Colonic mucosa (tissue), 4 donors: ENCODE results near the gene DXO. TPM values are rescaled to one million over a fixed set of nuclear protein-coding genes. Genes with fewer than 3 reads are reported as not detected.
"Not testable (repeated sequence)": the region's sequence is repeated elsewhere in the genome, so short reads cannot be mapped to it uniquely, and the experiment has no call there.

Experiments used
- DNase-seq: peaks from one replicate; pipeline ENCODE4 v3.0.0-alpha.2; 2020
- H3K27ac ChIP-seq: fragments of 200-600 bp; one replicate; pipeline ENCODE4 v1.8.0; 2021
- H3K27me3 ChIP-seq: fragments of 200-600 bp; one replicate; pipeline ENCODE4 v1.8.0; 2021
- H3K36me3 ChIP-seq: fragments of 200-600 bp; one replicate; pipeline ENCODE4 v1.8.0; 2021
- H3K4me1 ChIP-seq: fragments of 200-600 bp; one replicate; pipeline ENCODE4 v1.8.0; 2021; ENCODE audit warnings: mild to moderate bottlenecking
- H3K4me3 ChIP-seq: fragments of 200-600 bp; one replicate; pipeline ENCODE4 v1.8.0; 2021
- H3K9ac ChIP-seq, 2 donors: one replicate each; pipeline ENCODE4 v1.7.0; 2013; ENCODE audit warnings: control low read depth in 2 of 2, low read depth in 2 of 2, low read length in 2 of 2
- H3K9me3 ChIP-seq: fragments of 200-600 bp; one replicate; pipeline ENCODE4 v1.8.0; 2021
- intact Hi-C: fragments of 100-400 bp; cut with DNase I; formaldehyde crosslinking; loops from one replicate; pipeline ENCODE4 v1.14.1; 2022
- total RNA-seq, 2 donors: library from RNA; stranded (reverse); fragmentation: NEBNext Ultra II Directional in 1 of 2; extraction: Animal tissue kit (Norgen Biotek cat#: 25700) in 1 of 2; gene quantifications; one replicate each; pipeline ENCODE4 v1.2.1, GENCODE V29; 2021
- TF ChIP-seq, protein P1 (sequence below): fragments of 200-600 bp; IDR thresholded peaks from one replicate; pipeline ENCODE4 v1.8.0; 2022; ENCODE audit warnings: antibody characterized with exemption, mild to moderate bottlenecking
- donor health status: healthy.
- donor health status: DM: no; HTN: no; CAD: no.
- donor health status: DM: no; HTN: no; CAD: no.

DXO gene
- total RNA-seq, 2 donors from 2014 or later = 13.0 to 16.1 TPM

DNA sequence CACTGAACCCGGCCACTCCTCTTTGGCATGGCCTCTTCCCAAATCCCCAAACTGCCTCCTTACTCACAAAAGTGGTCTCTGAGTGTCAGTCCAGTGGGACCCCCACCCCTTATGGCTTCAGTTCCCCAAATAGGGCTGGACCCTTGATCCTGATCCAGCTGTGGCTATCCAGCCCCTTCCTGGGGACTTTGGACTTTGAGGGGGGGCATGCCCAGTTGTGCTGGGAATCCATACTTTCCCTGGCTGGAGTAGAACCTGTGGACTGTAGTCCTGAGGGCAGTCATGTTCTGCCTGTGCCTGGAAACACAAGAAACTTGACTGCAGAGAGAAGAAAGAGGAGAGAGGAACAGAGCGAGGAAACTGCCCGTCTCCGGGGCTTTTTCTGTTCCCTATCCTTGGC, 32.5 kb upstream of the DXO start:
- H3K4me3 ChIP-seq, H3K9ac ChIP-seq, H3K27ac ChIP-seq, H3K4me1 ChIP-seq, H3K9me3 ChIP-seq, DNase-seq, H3K36me3 ChIP-seq, intact Hi-C loops, H3K27me3 ChIP-seq: not testable (repeated sequence)

DNA sequence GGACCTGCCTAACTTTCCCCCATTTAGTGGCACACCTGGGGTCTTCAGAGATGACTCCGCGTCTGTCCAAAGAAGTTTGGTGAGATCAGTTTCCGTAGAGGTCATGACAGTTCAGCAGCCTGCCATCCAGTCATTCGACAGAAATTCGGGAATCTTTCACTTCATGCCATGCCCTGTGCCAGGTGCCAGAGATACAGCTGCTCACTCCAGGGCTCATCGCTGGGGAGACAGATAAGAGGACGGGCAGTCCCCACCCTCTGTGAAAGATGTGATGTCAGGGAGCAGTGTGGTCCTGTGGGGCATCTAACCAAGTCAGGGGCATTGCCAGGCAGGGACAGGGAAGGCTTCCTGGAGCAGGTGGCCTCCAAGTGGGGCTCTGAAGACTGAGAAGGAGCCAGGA, 31.4 kb upstream of the DXO start:
- H3K27me3 ChIP-seq, H3K36me3 ChIP-seq, H3K4me1 ChIP-seq, H3K9ac ChIP-seq, H3K4me3 ChIP-seq, H3K27ac ChIP-seq, intact Hi-C loops, DNase-seq, H3K9me3 ChIP-seq: not testable (repeated sequence)

DNA sequence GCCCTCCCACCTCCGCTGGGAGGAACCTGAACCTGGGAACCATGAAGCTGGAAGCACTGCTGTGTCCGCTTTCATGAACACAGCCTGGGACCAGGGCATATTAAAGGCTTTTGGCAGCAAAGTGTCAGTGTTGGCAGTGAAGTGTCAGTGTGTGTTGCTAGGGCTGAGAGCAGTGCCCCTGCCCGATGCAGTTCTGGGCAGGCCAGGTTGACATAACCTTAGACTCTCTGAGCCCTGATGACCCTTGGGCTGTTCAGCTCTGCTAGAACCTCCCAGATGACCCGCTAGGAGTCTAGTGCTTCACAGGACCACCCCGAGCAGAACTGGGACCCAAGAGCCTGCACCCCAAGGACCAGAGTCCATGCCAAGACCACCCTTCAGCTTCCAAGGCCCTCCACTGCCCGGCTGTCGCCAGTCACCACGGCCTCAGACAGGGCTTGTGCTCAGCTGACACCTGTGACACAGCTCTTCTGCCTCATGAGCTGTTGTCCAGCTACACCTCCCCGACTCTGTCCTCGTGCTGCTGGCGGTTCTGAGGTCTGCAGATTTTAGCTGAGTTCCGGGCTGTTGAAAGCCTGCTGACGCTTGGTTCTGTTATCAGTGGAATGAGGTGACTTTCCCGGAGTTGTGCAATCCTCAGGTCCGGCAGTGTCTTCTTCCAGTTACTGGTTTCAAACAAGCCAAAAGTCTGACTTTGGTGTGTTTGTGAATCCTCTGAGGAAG, 30.8 kb upstream of the DXO start:
- DNase-seq, H3K4me1 ChIP-seq, H3K27ac ChIP-seq, H3K27me3 ChIP-seq, intact Hi-C loops, H3K36me3 ChIP-seq, H3K4me3 ChIP-seq, H3K9ac ChIP-seq, H3K9me3 ChIP-seq: not testable (repeated sequence)

DNA sequence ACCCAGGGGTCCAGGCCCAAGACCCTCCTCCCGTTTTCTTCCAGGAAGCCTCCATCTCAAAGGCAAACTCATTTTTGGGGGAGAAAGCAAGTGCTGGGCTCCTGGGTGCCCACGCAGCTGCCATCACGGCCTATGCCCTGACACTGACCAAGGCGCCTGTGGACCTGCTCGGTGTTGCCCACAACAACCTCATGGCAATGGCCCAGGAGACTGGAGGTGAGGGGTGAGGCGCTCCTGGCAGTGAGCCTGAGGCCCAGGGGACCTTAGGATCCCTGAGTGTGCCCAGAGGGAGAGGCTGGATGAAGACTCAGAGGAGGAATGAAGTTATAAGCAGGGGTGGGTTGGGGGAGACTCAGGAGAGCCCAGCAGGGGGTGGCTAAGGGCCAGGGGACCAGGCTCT, 24.4 kb upstream of the DXO start:
- H3K36me3 ChIP-seq, DNase-seq, H3K9me3 ChIP-seq, H3K9ac ChIP-seq, H3K27ac ChIP-seq, H3K4me3 ChIP-seq, H3K27me3 ChIP-seq, intact Hi-C loops, H3K4me1 ChIP-seq: not testable (repeated sequence)

DNA sequence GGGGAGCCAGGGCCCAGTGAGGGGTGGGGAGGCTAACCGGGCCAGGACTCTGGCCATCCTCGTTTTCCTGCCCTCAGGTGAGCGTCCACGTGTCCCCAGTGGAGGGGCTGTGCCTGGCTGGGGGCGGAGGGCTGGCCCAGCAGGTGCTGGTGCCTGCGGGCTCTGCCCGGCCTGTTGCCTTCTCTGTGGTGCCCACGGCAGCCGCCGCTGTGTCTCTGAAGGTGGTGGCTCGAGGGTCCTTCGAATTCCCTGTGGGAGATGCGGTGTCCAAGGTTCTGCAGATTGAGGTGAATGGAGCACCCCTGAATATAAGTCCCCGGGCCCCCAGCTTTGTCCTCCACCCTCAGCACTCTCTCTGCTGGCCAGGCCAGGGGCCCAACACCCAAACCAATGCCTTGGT, 22.5 kb upstream of the DXO start:
- H3K9me3 ChIP-seq, H3K36me3 ChIP-seq, H3K27ac ChIP-seq, intact Hi-C loops, H3K4me3 ChIP-seq, DNase-seq, H3K9ac ChIP-seq, H3K27me3 ChIP-seq, H3K4me1 ChIP-seq: not testable (repeated sequence)

DNA sequence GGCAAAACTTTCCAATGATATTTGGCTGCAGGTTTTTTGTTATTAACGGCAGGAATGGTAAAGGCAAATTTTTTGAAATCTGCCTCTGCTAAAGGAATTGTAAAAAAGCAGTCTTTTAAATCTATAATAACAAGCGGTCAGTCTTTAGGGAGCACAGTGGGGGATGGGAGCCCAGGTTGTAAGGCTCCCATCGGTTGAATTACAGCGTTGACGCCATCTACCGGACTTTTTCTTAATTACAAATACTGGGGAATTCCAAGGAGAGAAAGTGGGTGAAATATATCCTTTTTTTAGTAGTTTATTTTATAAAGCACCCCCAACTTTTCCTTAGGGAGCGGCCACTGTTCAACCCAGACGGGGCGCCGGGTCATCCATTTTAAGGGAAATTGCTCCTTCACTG, 17.4 kb upstream of the DXO start:
- DNase-seq, intact Hi-C loops, H3K9ac ChIP-seq, H3K9me3 ChIP-seq, H3K36me3 ChIP-seq, H3K4me3 ChIP-seq, H3K4me1 ChIP-seq, H3K27me3 ChIP-seq, H3K27ac ChIP-seq: not testable (repeated sequence)

DNA sequence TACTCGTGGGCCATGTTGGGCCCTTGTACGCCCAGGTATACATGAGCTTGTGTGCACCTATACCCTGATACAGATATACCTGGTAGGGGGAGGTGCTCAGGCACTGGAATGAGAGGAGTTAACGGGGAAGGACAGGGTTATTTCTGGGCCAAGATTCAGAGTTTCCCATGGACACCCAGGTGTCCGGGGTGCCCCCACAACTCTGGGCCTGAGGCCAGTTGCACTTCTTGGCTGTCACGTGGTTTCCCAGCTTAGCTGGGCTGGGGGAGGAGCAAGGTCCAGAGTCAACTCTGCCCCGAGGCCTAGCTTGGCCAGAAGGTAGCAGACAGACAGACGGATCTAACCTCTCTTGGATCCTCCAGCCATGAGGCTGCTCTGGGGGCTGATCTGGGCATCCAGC, 9.8 kb upstream of the DXO start, which contains the start of gene C4A:
Gene C4A (plus strand): TSS at position 314 of the 400 bp plus-strand sequence. CDS start 51 bp downstream, at position 365.
- H3K4me1 ChIP-seq, H3K9ac ChIP-seq, intact Hi-C loops, H3K27me3 ChIP-seq, H3K9me3 ChIP-seq, H3K36me3 ChIP-seq, DNase-seq, H3K27ac ChIP-seq, H3K4me3 ChIP-seq: not testable (repeated sequence)

DNA sequence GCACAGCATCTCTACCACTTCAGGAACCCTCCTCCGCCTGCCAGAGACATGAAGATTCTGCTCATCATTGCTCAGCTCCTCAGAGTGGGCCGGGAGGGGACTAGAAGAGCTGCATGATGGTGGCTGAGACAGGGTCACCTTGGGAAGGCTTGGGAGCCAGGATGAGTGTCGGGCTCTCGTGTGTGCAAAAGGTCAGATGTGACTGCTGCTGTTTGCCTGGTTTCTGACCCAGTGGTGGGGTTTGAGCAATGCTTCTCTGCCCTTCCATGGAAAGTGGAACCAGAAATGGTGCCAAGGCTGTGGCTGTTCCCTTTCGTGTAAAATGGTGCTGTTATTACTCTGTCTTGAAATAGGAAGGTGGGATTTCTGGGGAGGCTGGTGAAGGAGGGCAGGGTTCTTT, 9.1 kb upstream of the DXO start:
- intact Hi-C loops, H3K4me3 ChIP-seq, H3K9me3 ChIP-seq, DNase-seq, H3K27ac ChIP-seq, H3K4me1 ChIP-seq, H3K9ac ChIP-seq, H3K27me3 ChIP-seq, H3K36me3 ChIP-seq: not testable (repeated sequence)

DNA sequence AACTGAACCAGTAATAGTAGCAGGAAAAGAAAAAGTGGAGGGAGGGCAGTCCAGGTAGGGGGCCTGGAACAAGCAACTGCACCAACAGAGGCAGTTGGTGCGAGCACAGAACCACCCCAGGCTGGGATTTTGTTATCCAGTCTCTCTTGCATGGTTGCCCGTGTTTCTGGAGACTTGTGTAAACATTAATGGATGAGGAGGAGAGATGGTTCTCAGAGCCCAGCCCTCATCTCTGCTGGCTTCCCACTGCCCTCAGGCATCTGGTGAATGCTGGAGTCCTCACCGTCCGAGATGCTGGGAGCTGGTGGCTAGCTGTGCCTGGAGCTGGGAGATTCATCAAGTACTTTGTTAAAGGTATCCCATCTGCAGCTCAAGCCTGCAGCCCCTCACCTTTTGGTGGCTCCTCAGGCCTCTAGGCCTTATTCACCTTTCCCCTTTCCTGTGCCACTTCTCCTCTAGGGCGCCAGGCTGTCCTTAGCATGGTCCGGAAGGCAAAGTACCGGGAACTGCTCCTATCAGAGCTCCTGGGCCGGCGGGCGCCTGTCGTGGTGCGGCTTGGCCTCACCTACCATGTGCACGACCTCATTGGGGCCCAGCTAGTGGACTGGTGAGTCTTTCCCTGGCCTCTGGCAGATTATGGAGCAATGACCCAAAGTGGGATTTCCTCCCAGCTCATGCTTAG, 8.4 kb upstream of the DXO start:
- DNase-seq, H3K36me3 ChIP-seq, H3K9ac ChIP-seq, H3K4me1 ChIP-seq, H3K4me3 ChIP-seq, intact Hi-C loops, H3K27ac ChIP-seq, H3K9me3 ChIP-seq, H3K27me3 ChIP-seq: not testable (repeated sequence)

DNA sequence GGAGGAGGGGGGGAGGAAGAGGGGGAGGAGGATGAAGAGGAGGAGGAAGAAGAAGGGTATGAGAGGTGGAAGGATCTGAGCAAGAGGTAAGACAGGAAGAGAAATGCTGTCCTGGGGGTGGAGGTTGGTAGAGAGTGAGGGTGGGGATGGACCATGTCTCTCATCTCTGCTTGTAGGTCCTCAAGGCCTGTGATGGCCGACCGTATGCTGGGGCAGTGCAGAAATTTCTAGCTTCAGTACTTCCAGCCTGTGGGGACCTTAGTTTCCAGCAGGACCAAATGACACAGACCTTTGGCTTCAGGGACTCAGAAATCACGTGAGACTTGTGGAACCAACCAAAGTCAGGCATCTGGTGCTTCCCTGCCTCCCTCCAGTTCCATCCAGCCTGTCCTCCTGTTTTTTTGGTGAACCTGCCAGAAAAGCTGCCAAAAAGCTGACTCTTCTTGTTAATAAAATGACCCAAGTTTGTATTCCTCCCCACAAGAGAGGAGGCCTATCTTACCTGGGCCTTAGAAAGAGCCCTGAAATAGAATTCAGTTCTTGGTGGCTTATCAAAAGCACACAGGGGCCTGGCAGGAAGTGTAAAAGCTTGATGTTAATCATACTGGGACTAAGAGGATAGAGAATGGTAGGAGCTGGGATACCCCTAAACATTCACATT, 7.4 kb upstream of the DXO start:
- DNase-seq = no peak
- no peaks in the 10 kb centered on the region for H3K9me3 ChIP-seq
- no peaks in the 10 kb centered on the region for H3K4me1 ChIP-seq
- intact Hi-C loops = no loop called here
- TF ChIP-seq, protein P1, sequence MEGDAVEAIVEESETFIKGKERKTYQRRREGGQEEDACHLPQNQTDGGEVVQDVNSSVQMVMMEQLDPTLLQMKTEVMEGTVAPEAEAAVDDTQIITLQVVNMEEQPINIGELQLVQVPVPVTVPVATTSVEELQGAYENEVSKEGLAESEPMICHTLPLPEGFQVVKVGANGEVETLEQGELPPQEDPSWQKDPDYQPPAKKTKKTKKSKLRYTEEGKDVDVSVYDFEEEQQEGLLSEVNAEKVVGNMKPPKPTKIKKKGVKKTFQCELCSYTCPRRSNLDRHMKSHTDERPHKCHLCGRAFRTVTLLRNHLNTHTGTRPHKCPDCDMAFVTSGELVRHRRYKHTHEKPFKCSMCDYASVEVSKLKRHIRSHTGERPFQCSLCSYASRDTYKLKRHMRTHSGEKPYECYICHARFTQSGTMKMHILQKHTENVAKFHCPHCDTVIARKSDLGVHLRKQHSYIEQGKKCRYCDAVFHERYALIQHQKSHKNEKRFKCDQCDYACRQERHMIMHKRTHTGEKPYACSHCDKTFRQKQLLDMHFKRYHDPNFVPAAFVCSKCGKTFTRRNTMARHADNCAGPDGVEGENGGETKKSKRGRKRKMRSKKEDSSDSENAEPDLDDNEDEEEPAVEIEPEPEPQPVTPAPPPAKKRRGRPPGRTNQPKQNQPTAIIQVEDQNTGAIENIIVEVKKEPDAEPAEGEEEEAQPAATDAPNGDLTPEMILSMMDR = no peak
- no peaks in the 10 kb centered on the region for H3K27me3 ChIP-seq
- H3K27ac ChIP-seq = no peak overlapping the region
- no peaks in the 10 kb centered on the region for H3K36me3 ChIP-seq
- H3K9ac ChIP-seq = no peak overlapping the region
- no peak overlapping the region for H3K4me3 ChIP-seq
